HEK293T (cell line): Measurements from ENCODE around the gene LZTS3.

Source experiments
- ARNT ChIP-seq: fragments of 450-650 bp; IDR thresholded peaks from 2 replicates; pipeline ENCODE4 v1.6.1; 2017; ENCODE audit warnings: mild to moderate bottlenecking
- BHLHE40 ChIP-seq: fragments of 450-650 bp; IDR thresholded peaks from 2 replicates; pipeline ENCODE4 v1.6.1; 2016; ENCODE audit warnings: mild to moderate bottlenecking, moderate library complexity, borderline replicate concordance
- ELF4 ChIP-seq: fragments of 450-650 bp; IDR thresholded peaks from 2 replicates; pipeline ENCODE4 v1.6.1; 2017; ENCODE audit warnings: antibody characterized with exemption
- FOXA1 ChIP-seq: fragments of 450-650 bp; IDR thresholded peaks from 2 replicates; pipeline ENCODE4 v1.6.1; 2016; ENCODE audit warnings: mild to moderate bottlenecking
- FOXM1 ChIP-seq: fragments of 450-650 bp; IDR thresholded peaks from 2 replicates; pipeline ENCODE4 v1.6.1; 2017; ENCODE audit warnings: mild to moderate bottlenecking, borderline replicate concordance
- SP1 ChIP-seq: fragments of 450-650 bp; IDR thresholded peaks from 2 replicates; pipeline ENCODE4 v1.6.1; 2017
- SUZ12 ChIP-seq: fragments of 450-650 bp; IDR thresholded peaks from 2 replicates; pipeline ENCODE4 v1.6.1; 2016; ENCODE audit warnings: mild to moderate bottlenecking
- TARDBP ChIP-seq: fragments of 450-650 bp; IDR thresholded peaks from 2 replicates; pipeline ENCODE4 v1.6.1; 2016
- ZNF384 ChIP-seq: fragments of 450-650 bp; IDR thresholded peaks from 2 replicates; pipeline ENCODE4 v1.6.1; 2016

DNA sequence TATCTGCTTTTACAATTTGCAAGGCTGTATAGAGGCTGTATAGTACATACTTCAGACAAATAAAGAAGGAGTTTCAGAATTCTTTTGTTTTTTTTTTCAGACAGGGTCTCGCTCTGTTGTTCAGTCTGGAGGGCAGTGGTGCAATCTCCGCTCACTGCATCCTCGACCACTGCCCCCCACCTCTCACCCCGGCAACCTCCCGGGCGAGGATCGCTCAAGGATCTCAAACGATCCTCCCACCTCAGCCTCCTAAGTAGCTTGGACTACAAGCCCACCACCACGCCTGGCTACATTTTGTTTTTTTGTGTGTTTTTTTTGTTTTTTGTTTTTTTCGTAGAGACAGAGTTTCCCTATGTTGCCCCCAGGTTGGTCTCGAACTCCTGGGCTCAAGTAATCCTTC, 15.5 kb downstream of the LZTS3 start:
- no peak for TF ChIP-seq ELF4
- TF ChIP-seq FOXM1: no peak
- TF ChIP-seq FOXA1: no peak
- TF ChIP-seq ARNT: no peak
- TF ChIP-seq TARDBP: no peak
- TF ChIP-seq SP1: no peak
- TF ChIP-seq BHLHE40: no peak
- no peak for TF ChIP-seq ZNF384
- TF ChIP-seq SUZ12: no peak
